HL-60/S4 treated with phorbol 12-myristate 13-acetate at 8.2 ng/mL for 4 days and 3 days (cell line): ENCODE data around the gene HOXC6.
"Not testable (repeated sequence)": the region's sequence is repeated elsewhere in the genome, so short reads cannot be mapped to it uniquely, and the experiment has no call there.

Source experiments
- in situ Hi-C: fragments of 300-500 bp; cut with MboI; formaldehyde crosslinking; loops from 2 replicates; pipeline ENCODE4 v1.15.0; 2022; ENCODE audit warnings: low sequenced_read_pairs

Gene HOXC6

DNA sequence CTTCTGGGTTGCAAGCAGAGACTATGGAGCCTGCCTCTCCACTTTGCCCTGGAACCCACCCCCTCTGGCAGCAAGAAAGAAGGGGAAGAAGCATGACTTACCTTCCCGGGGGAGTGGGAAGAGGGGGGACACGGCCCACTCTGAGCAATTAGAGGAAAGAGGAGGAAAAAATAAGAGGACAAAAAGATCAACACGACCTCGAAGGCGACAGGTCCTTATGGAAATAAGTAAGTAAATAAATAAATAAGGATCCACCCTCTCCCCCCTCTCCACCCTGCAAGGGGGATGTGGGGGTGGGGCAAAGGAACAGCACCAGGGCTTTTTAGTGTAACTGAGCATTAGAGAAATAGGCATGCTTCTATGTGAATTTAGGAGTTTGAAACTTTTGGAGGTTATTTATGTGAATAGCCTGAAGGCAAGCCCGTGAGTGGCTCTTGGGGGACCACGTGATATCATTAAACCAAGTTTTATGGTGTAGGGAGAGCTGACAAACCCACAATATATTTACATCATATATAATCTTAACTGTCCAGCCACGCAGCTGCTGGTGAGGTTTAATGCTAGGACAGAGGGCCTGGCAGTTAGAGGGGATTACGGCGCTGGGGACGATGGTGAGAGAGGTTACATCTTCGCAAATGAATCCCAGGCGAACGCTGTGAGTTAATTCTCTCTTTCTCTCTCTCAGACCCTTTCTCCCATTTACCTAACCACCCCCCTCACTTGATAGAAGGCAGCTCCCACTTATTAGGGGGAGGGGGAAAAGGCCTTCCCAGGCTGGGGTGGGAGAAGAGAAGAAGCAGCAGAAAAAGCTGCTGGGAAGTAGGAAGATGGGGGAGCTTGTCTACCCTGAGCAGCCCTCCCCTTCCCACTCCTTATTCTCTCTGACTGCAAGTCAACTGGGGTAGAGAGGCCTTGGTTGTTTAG is 9.4 kb downstream of the HOXC6 start:
- in situ Hi-C loops = no loop called here

DNA sequence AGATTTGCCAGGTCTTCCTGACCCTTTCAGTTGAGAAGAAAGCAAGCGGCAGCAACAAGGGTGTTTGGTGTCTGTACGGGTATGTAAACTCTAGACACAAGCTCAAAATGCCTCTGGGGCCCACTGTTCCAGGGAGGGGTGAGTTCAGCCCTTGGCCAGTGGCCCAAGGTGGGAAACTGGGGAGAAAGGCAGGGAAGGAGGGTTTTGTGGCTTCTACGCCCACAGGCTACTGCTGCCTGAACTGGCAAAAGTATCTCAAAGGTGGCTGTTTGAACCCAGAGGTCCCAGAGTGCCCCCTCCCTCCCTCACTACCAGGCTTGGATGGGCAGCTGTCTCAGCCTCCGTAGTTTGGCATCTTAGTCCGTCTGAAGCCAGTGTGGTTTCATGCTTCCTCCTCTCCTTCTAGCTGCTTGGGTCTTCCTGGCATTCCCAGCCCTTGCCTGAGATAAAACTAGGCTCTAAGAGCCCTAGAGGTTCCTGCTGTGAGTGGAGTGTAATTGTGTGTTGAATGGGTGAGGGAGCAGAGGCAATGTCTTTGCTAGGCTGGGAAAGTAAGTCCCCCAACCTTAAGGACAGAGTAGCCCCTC is 10.1 kb downstream of the HOXC6 start:
- in situ Hi-C loops = no loop called here

DNA sequence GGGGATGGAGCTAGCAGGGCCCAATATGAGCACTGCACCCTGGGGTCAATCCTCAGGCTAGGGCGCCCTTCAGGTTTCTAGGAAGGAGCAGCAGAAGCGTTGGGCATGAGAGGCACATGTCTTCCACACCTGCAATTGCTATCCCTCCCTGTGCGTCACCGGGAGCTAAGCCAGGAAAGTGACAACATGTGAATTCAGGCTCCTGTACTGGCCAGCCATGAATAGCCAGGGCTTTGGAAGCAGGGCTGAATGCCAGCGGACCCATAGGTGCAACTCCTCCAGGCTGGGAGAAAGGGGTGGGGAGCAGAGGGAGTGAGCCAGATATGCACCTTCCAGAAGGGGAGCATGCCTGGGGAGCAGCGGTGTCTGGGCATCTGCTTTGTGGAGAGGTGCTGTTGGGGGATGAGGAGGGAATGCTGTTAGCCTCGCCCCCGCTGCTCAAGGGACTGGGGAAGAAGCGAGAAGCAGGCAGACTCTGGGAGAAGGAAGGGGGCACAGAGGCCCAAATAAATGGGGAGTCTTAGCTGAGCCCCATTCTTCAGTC is 10.7 kb downstream of the HOXC6 start:
- in situ Hi-C loops = no loop called here

DNA sequence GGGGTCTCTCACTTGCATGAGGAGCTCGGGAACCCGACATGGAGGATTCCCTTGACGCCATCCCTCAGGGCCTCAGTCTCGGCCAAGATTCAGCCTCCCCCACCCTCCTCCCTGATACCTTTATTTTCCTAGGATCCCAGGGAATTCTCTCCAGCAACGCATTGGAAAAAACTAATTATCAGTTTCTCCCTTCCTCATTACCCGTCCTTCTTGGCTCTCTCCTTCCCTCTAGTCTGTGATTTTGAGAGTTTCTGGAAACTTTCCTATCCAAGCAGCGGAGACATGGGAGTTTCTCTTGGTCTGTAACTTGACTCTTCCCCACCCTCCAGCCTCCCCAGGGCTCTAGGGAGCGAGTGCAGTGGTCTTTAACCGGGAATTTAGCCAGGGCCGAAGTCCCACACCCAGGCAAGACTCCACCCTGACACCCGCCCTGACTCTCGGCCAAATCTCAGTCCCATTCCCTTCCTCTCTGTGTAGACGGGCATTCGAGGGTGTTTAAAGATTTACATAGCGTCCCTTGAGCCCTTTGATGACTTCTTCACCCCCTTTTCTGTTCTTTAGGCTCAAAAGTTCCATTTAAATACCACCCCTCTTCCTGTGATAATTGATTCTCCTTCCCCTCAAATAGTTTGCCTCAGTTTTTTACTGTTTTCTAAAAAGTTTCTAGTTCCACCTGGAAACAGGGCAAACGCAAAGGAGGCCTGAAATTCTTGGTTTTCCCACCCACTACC is 11.3 kb downstream of the HOXC6 start:
- in situ Hi-C loops = no loop called here

DNA sequence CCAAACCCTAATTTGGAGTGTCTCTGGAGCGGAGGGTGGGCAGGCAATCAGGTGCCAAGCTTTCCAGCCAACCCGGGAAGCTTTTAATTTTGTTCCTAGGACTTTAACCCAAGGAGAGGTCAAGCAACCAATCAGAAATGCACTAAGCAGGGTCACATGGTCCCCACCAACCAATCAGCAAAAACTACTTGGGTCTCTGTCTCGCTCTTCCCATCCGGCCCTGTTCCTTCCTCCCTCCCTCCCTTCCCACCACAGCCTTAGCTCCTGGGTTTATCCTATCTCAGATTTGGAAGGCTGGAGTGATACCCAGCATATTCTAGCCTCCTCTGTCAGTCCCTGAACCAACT is 11.9 kb downstream of the HOXC6 start:
- in situ Hi-C loops = no loop called here

DNA sequence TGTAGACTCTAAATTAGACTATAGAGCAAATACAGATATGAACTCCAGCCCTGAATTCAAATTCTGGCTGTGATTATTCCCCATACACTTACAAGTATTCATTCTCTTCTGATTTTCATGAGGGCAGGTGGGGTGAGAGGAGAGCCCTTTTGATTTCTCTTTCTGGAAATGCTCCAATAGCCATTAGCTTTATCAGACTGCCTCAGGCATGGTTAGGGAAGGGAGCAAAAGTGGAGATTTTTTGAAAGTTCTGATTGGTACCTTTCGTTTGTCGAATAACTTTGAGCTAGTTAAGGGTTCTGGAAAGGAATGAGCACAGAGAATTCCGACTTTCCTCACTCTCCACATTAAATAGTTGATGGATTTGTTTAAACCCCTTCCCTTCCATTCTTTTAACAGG is 12.4 kb downstream of the HOXC6 start:
- in situ Hi-C loops = no loop called here

DNA sequence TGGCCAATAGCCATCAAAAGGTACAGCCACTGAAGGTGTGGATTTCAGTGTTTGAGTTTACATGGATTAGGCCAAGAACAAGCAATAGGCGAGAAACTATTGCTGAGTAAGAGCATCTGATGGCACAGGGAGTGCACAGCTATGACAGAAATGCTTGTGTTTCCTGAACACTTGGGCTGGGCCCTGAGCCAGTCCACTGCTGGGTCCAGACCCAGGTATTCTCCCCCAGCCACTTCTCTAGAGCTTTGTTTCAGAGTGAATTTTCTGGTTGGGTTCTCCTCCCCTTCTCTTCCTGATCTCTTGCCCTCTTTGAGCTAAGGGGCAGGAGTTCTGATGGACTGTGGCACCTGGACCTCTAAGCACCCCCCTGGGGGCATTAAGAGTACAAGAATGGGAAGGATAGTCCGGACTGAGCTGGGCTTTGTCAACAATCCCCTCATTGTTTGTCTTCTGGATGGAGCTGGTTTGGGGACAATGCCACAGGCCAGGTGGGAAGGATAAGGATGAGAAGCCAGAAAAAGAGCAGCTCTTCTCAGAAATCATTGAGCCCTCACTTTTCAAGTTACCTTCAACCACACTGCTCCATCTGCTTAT is 13.0 kb downstream of the HOXC6 start:
- in situ Hi-C loops = no loop called here

DNA sequence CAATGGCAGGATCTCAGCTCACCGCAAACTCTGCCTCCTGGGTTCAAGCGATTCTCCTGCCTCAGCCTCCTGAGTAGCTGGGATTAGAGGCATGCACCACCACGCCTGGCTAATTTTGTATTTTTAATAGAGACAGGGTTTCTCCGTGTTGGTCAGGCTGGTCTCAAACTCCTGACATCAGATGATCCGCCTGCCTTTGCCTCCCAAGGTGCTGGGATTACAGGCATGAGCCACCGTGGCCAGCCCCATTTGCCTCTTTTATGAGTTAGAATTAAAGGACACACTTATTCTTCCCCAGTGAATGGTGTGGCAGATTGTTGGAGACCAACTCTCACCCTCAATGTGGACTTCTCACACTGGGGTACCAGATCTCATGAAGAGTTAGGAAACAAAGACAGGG is 13.8 kb downstream of the HOXC6 start:
- in situ Hi-C loops = not testable (repeated sequence)

DNA sequence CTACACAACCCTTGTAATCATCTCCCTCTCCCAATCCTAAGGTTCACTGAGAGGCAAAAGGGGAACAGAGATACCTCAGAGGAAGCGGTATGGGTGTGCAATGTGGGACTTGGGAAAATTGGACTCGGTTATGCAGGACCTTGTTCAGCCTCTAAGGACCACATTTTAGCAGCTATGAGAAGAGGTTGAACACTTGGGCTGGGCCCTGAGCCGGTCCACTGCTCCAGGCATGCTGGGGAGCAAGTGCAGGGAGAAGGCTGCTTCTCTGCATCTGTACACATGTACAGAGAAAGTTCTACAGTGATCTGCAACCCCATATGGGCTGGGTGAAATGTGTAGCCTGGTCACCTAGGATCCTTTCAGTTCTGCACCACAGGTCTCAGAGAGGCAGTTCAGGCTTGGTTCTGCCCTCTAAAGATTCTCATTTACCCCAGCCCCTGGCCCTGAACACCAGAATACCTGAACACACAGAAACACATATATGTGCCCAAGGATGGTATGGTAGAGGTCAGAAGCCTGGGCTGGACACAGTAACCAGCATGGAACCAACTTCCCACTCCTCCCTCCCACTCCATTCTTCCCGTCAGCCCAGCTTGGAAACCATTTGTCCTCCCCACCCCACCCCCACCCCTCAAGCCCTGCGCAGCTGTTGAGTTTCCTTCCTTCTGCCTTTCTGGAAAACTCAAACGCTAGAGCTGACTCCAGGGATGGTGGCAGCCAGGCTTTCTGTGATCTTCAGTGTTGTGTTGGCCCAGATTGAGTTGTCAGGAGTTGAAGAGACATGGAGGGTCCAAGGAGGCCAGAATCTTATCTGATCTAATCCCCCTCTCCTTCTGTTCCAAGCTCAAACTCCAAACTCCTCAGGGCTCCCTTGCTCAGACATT is 15.0 kb downstream of the HOXC6 start:
- in situ Hi-C loops = no loop called here

DNA sequence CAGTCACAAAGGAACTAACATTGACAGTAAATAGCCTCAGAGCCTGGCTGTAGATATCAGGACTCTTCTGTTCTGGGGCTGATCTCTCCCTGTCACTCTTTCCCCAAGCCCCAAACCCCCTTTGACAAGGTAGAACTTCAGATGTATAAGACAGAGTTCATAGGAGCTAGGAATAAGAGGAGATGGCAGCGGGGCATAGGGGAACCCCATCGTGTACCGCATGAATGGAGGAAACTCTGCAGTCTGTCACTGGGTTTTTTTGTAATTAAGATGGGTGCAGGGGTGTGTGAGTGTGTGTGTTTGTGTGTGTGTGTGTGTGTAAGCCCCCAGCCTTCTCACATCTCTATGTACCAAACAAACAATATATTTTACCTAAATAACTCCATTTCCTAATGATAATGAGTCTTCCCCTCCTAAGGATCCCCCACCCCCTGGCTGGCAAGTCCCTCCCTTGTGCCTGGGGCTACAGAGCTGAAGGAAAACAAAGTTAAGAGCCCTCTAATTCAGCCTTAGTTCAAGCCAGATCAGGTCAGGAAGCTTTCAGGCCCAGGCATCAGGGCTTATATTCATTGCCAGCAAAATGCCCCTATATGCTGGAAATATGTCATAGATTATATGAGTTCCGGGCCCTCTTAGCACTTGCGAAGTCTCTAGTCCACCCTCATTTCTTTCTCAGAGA is 16.3 kb downstream of the HOXC6 start:
- in situ Hi-C loops = no loop called here

DNA sequence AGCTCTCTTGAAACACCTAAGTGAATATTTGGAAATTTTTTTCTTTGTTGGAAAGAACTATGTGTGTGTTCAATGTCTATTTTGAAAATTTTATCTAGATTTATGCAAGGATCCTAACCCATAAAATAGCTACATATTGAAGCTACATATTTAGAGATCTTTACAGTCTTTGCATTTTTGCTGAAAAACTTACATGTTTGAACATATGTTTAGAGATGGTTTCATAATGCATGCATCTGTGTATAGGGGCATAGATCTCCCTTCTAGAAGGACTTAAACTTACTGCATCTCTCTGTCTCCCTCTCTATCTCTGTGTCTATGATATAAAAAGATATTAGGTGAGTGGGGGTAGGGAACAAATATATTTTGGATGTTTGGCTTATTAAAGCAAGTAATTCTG is 17.2 kb downstream of the HOXC6 start:
- in situ Hi-C loops = no loop called here

DNA sequence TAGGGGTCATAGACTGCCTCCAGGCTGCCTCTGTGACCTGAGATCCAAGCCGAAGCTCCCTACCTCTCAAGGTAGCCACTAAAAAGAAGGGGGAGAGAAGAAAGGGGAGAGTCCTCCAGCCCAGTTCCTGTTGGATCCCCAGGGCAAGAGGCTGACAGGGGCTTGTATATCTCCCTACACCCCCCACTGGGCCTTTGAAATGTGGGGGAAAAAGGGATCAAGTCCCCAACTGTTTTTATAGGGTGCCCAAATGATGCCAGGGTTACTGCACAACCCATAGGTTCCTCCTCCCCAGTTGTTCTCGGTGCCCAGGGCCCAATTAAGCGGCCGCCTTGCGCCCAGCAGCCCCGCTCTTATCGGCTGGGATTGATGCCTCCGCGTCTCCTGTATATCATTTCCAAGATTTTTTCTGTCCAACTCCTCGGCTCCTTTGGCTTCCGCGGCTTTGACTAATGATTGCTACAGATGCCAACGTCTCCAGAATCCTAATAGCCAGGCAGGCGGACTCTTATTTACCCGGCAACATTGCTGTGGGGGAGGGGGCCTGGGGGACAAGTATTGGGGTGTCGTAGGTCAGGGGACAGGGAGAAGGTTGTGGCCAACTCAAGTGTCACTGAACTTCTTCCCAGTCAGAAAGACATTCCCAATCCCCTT is 17.8 kb downstream of the HOXC6 start:
- in situ Hi-C loops = no loop called here

DNA sequence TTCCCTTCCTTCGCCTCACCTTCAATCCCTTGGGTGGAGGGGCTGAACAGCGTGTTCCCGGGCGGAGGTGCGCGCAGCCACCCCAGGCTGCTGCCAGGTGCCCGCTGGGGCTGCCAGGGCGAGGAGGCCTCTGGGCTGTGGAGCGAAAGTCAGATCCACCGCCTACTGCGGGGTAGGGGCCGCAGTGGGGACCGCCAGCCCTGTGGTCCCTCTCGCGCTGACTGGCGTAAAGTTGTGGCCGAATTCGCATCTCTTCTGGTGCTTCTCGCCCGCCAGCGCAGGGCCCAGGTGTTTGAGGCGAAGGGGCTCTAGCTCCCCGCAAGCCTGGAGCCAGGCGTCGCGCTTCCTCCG is 18.5 kb downstream of the HOXC6 start:
- in situ Hi-C loops = no loop called here

DNA sequence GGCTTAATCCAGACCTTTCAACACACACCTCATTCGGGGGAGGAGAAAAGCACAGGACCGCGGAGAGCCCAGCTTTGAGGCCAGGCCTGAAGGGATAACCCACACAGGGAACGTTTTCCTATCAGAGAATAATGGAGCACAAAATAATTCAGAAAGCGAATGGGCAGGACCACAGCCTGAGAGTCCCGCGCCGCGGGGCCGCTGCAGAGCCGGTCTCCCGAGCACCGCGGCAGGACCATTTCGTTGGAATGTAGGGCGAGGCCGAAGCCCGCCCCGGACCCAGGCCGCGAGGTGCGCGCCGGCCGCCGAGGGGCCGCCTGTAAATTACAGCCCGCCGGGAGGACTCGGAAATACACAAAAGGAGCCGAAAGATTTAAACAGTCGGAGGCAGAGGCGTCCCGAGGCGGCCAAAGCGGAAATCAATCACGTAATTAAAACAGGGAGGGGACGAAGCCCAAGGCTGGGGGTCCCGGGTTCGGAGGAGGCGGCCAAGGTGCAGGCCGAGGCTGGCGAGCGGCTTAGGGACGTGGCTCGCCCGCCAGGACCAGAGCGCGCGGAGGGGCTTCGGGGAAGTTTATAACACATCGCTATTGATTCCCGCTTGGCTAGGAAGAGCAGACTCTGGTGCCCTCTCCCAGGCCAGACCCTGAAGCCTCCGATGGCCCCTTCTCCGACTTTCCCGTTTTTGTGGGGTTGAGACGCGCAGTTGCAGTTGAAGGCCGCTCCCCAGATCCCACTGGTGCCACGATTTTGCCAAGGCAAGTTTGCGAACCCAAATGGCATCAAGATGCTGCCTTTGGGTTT is 19.1 kb downstream of the HOXC6 start:
- in situ Hi-C loops = no loop called here

DNA sequence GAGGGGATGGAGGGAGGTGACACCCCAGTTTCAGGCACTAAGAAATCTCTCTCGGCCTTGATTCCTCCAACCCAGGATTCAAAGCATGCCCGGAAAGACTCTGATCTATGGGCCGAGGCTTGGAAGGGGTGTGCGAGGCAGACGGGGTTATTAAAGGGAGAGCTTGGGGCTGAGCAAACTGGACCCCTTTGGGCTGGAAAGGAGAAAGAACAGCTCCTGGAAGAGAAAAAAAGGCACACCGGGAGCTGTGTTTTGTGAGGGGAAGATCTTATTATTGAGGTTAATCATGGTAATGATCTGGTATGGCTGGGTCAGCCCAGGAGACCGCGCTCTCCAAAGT is 19.7 kb downstream of the HOXC6 start:
- in situ Hi-C loops = no loop called here

DNA sequence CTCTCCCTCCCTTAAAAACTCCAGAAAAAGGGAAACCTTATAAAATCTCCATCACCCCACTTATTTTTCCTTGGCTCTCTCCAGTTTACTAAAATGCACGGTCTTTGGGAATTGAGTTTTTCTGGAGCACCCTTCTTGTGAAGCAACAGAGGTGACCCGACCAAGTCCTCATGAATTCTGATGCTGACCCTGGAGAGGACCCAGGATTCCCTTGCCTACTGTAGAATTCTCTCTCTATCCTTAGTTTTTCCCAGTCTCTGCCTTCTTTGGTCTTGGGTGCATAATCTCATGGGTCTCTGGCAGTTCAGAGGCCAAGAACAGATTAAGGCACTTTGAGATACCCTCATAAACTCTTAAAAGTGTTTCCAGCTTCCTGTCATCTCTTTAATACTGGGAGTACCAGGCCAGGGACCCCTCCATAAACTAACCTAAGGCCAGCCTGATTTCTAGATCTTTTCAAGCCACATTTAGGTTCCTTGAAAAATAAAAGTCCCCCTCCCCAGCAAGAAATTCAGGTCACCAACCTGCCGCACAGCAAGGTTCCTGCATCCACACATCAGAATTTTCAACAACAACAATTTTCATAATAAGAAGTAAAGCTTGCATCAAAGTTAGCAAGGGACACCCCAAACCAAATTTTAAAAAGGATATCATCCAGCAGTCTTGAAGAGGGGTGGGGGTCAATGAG is 20.3 kb downstream of the HOXC6 start:
- in situ Hi-C loops = no loop called here

DNA sequence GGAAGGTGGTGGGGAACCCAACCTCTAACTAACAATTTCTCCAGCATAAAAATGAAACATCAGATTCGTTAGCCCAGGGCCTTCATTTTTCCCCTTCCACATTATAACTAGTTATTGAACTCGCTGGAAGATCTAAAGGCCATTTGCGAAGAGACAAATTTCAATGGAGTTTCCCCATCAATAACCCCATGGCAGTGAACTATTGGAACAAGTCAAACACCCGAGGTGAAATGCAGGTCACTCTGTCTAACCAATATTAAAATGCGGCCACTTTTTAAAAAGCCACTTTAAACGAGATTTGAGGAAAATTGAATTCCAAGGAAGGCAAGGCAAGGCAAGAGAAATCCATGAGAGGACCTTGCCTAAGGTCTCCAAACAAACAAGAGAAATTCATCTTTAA is 20.9 kb downstream of the HOXC6 start:
- in situ Hi-C loops = no loop called here

DNA sequence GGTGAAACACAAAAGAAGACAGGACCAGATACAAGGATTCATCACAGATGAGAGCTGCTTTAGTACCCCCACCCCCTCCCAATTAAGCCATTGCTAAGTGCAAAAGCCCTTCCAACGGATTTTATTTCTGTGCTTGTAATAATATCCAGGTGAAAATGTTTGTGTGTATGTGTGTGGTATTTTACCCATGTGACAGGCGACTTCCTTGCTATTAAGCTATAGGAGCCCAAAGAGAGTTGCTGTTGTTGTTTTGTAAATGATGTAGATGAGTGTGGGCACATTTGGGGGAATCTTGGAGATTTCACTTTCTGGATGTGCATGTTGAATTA is 22.2 kb downstream of the HOXC6 start:
- in situ Hi-C loops = no loop called here
